ENCODE measurements around the gene TIMM13. TPM values are rescaled to one million over a fixed set of nuclear protein-coding genes. Genes with fewer than 3 reads are reported as not detected.
"Not testable (repeated sequence)": the region's sequence is repeated elsewhere in the genome, so short reads cannot be mapped to it uniquely, and the experiment has no call there.

The TIMM13 gene
- polyA plus RNA-seq, 1 donor (not counting 4 experiments of a cell fraction or from before 2014, with no cell fraction given), result 45.0 TPM

DNA sequence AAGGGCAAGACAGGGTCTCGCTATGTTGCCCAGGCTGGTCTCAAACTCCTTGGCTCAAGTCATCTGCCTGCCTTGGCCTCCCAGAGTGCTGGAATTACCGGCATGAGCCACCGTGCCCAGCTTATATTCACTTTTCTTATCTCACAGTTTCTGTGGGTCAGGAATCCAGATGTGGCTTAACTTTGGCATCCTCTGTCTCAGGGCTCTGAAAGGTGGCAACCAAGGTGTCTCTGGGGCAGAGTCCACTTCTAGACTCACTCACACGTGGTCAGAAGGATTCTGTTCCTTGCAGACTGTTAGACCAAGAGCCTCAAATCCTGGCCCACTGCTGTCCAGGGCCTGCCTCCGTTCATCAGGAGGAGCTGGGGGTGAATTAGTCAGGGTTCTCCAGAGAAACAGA lies 37.0 kb upstream of the TIMM13 start:
- H3K9me3 ChIP-seq (ENCODE audit: control insufficient read depth, low read depth, low read length), result no peaks in the 10 kb centered on the region
- DNase-seq (ENCODE audit: low read depth, low spot score) (no peak), FAIRE-seq (no peak)
- dilution Hi-C loops (cut with MboI; ENCODE audit: extremely low pct_ligation_motif_present, low sequenced_read_pairs), result no loop called here
- H3K4me3 ChIP-seq (ENCODE audit: control insufficient read depth in 2 of 3, extremely low read depth in 1 of 3, insufficient read depth in 2 of 3, low read depth in 1 of 3, low read length in 3 of 3), result no peak overlapping the region
- no peaks in the 10 kb centered on the region for H3K36me3 ChIP-seq (ENCODE audit: control insufficient read depth in 2 of 2, extremely low read depth in 1 of 2, insufficient read depth in 2 of 2, low read length in 2 of 2)
- no peak overlapping the region for H3K4me2 ChIP-seq (ENCODE audit: control insufficient read depth, extremely low read depth, insufficient read depth, low read depth, low read length)
- H3K27me3 ChIP-seq (ENCODE audit: control insufficient read depth, extremely low read depth, insufficient read depth, low read length), result no peaks in the 10 kb centered on the region
- H2AFZ ChIP-seq (ENCODE audit: control insufficient read depth, low read length), result no peak overlapping the region
- TF ChIP-seq, protein P1, sequence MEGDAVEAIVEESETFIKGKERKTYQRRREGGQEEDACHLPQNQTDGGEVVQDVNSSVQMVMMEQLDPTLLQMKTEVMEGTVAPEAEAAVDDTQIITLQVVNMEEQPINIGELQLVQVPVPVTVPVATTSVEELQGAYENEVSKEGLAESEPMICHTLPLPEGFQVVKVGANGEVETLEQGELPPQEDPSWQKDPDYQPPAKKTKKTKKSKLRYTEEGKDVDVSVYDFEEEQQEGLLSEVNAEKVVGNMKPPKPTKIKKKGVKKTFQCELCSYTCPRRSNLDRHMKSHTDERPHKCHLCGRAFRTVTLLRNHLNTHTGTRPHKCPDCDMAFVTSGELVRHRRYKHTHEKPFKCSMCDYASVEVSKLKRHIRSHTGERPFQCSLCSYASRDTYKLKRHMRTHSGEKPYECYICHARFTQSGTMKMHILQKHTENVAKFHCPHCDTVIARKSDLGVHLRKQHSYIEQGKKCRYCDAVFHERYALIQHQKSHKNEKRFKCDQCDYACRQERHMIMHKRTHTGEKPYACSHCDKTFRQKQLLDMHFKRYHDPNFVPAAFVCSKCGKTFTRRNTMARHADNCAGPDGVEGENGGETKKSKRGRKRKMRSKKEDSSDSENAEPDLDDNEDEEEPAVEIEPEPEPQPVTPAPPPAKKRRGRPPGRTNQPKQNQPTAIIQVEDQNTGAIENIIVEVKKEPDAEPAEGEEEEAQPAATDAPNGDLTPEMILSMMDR (optimal IDR thresholded peaks at IDR 0.05 in 1 of 3, IDR thresholded peaks at IDR 0.05 in 1 of 3, conservative IDR thresholded peaks at IDR 0.05 in 1 of 3; ENCODE audit: extremely low read depth in 1 of 3, insufficient read depth in 2 of 3, low read length in 3 of 3), result no peak
- TF ChIP-seq EZH2 (IDR thresholded peaks at IDR 0.05; ENCODE audit: low read length), result no peak
- peaks cover 3% of the 10 kb centered on the region for H3K4me1 ChIP-seq (ENCODE audit: control insufficient read depth, extremely low read depth, insufficient read depth, low read length)
- H3K9me1 ChIP-seq (ENCODE audit: control insufficient read depth, extremely low read depth, insufficient read depth, low read length), result peaks cover 2% of the 10 kb centered on the region
- no peak overlapping the region for H3K9ac ChIP-seq (ENCODE audit: control insufficient read depth, extremely low read depth, insufficient read depth, low read length)
- no peaks in the 10 kb centered on the region for H3K79me2 ChIP-seq (ENCODE audit: control insufficient read depth, insufficient read depth, low read length)
- H4K20me1 ChIP-seq (ENCODE audit: control insufficient read depth, extremely low read depth, insufficient read depth, low read length), result no peaks in the 10 kb centered on the region
- no peak overlapping the region for H3K27ac ChIP-seq (ENCODE audit: control insufficient read depth, insufficient read depth, low read length)

DNA sequence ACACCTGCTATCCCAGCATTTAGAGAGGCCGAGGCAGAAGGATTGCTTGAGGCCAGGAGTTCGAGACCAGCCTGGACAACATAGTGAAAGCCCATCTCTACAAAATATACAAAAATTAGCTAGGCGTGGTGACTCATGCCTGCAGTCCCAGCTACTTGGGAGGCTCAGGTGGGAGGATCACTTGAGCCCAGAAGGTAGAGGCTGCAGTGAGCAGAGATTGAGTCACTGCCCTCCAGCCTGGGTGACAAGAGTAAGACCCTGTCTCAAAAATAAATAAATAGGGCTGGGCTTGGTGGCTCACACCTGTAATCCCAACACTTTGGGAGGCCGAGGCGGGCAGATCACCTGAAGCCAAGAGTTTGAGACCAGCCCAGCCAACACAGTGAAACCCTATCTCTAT lies 36.3 kb upstream of the TIMM13 start:
- H3K4me2 ChIP-seq (ENCODE audit: control insufficient read depth, extremely low read depth, insufficient read depth, low read depth, low read length); H4K20me1 ChIP-seq (ENCODE audit: control insufficient read depth, extremely low read depth, insufficient read depth, low read length); H3K9ac ChIP-seq (ENCODE audit: control insufficient read depth, extremely low read depth, insufficient read depth, low read length); H3K9me3 ChIP-seq (ENCODE audit: control insufficient read depth, low read depth, low read length); H3K36me3 ChIP-seq (ENCODE audit: control insufficient read depth in 2 of 2, extremely low read depth in 1 of 2, insufficient read depth in 2 of 2, low read length in 2 of 2); H2AFZ ChIP-seq (ENCODE audit: control insufficient read depth, low read length); dilution Hi-C loops (cut with MboI; ENCODE audit: extremely low pct_ligation_motif_present, low sequenced_read_pairs); DNase-seq (ENCODE audit: low read depth, low spot score); FAIRE-seq; H3K9me1 ChIP-seq (ENCODE audit: control insufficient read depth, extremely low read depth, insufficient read depth, low read length); H3K4me3 ChIP-seq (ENCODE audit: control insufficient read depth in 2 of 3, extremely low read depth in 1 of 3, insufficient read depth in 2 of 3, low read depth in 1 of 3, low read length in 3 of 3); H3K27ac ChIP-seq (ENCODE audit: control insufficient read depth, insufficient read depth, low read length); H3K79me2 ChIP-seq (ENCODE audit: control insufficient read depth, insufficient read depth, low read length); H3K4me1 ChIP-seq (ENCODE audit: control insufficient read depth, extremely low read depth, insufficient read depth, low read length); H3K27me3 ChIP-seq (ENCODE audit: control insufficient read depth, extremely low read depth, insufficient read depth, low read length): not testable (repeated sequence)
